ENCODE measurements around the gene OPA3.

- no peak for TF ChIP-seq CTCF (IDR thresholded peaks at IDR 0.05)
- no peak for TF ChIP-seq POLR2AphosphoS5 (IDR thresholded peaks at IDR 0.05)
Measured at GRCh38 chr19:45539459-45539858, 45.1 kb downstream of the OPA3 start.
